ENCODE measurements around the gene PLEKHH1.

The PLEKHH1 gene

DNA sequence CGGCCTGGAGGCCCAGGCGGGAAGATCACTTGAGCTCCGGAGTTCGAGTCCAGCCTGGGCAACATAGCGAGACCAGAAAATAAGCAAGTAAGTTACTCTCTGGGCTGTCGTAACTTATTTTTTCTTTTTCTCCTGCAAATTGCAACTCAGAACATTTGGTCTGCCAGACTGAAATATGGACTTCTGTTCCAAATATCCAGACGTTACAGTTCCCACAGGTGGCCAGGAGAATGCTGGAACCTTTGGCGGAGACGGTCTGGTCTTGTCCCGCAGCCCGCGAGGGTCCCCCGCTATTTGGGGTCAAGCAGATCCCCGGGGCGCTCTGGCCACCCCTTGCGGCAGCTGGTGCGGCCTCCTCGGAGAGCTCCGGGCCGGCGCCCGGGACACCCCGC is 488 bp upstream of the PLEKHH1 start (continued):
- TF ChIP-seq, protein P1, sequence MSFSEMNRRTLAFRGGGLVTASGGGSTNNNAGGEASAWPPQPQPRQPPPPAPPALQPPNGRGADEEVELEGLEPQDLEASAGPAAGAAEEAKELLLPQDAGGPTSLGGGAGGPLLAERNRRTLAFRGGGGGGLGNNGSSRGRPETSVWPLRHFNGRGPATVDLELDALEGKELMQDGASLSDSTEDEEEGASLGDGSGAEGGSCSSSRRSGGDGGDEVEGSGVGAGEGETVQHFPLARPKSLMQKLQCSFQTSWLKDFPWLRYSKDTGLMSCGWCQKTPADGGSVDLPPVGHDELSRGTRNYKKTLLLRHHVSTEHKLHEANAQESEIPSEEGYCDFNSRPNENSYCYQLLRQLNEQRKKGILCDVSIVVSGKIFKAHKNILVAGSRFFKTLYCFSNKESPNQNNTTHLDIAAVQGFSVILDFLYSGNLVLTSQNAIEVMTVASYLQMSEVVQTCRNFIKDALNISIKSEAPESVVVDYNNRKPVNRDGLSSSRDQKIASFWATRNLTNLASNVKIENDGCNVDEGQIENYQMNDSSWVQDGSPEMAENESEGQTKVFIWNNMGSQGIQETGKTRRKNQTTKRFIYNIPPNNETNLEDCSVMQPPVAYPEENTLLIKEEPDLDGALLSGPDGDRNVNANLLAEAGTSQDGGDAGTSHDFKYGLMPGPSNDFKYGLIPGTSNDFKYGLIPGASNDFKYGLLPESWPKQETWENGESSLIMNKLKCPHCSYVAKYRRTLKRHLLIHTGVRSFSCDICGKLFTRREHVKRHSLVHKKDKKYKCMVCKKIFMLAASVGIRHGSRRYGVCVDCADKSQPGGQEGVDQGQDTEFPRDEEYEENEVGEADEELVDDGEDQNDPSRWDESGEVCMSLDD (tag by site-specific recombination; IDR thresholded peaks at IDR 0.05) = peak; percentile 56; the same call in 1 of the 2 replicates
- no peak for TF ChIP-seq KLF9 (tag by site-specific recombination; IDR thresholded peaks at IDR 0.05; ENCODE audit: low read depth)
- TF ChIP-seq, protein P2, sequence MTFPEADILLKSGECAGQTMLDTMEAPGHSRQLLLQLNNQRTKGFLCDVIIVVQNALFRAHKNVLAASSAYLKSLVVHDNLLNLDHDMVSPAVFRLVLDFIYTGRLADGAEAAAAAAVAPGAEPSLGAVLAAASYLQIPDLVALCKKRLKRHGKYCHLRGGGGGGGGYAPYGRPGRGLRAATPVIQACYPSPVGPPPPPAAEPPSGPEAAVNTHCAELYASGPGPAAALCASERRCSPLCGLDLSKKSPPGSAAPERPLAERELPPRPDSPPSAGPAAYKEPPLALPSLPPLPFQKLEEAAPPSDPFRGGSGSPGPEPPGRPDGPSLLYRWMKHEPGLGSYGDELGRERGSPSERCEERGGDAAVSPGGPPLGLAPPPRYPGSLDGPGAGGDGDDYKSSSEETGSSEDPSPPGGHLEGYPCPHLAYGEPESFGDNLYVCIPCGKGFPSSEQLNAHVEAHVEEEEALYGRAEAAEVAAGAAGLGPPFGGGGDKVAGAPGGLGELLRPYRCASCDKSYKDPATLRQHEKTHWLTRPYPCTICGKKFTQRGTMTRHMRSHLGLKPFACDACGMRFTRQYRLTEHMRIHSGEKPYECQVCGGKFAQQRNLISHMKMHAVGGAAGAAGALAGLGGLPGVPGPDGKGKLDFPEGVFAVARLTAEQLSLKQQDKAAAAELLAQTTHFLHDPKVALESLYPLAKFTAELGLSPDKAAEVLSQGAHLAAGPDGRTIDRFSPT (tag by site-specific recombination; IDR thresholded peaks at IDR 0.05) = no peak
- TF ChIP-seq, protein P3, sequence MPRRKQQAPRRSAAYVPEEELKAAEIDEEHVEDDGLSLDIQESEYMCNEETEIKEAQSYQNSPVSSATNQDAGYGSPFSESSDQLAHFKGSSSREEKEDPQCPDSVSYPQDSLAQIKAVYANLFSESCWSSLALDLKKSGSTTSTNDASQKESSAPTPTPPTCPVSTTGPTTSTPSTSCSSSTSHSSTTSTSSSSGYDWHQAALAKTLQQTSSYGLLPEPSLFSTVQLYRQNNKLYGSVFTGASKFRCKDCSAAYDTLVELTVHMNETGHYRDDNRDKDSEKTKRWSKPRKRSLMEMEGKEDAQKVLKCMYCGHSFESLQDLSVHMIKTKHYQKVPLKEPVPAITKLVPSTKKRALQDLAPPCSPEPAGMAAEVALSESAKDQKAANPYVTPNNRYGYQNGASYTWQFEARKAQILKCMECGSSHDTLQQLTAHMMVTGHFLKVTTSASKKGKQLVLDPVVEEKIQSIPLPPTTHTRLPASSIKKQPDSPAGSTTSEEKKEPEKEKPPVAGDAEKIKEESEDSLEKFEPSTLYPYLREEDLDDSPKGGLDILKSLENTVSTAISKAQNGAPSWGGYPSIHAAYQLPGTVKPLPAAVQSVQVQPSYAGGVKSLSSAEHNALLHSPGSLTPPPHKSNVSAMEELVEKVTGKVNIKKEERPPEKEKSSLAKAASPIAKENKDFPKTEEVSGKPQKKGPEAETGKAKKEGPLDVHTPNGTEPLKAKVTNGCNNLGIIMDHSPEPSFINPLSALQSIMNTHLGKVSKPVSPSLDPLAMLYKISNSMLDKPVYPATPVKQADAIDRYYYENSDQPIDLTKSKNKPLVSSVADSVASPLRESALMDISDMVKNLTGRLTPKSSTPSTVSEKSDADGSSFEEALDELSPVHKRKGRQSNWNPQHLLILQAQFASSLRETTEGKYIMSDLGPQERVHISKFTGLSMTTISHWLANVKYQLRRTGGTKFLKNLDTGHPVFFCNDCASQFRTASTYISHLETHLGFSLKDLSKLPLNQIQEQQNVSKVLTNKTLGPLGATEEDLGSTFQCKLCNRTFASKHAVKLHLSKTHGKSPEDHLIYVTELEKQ (tag by site-specific recombination; IDR thresholded peaks at IDR 0.05; ENCODE audit: borderline replicate concordance) = no peak
- TF ChIP-seq GLIS1 (tag by site-specific recombination; IDR thresholded peaks at IDR 0.05) = peak; percentile 72
- TF ChIP-seq, protein P4, sequence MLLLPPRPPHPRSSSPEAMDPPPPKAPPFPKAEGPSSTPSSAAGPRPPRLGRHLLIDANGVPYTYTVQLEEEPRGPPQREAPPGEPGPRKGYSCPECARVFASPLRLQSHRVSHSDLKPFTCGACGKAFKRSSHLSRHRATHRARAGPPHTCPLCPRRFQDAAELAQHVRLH (tag by site-specific recombination; IDR thresholded peaks at IDR 0.05) = no peak
- TF ChIP-seq SCRT2 (tag by site-specific recombination; IDR thresholded peaks at IDR 0.05) = peak; percentile 92
- peak; percentile 51; the same call in 1 of the 2 replicates for TF ChIP-seq ZNF76 (tag by site-specific recombination; IDR thresholded peaks at IDR 0.05; ENCODE audit: borderline replicate concordance, low read depth)
- TF ChIP-seq ZNF211 (tag by site-specific recombination; IDR thresholded peaks at IDR 0.05; ENCODE audit: low read depth) = no peak

DNA sequence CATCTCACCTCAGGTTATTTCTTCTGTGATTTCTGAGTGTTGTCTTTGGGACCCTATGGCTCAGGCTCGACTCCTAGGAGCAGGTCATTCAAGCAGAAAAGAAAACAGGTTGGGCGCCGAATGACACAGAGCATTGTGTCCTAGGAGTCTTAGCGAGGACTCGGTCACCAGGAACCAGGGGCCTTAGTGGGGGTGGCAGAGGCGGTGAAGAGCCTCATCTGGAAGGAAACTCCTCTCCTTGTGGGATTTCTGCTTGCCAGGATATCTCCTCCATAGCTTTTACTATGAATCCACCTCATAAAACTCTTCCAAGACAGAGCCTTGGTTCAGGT is 630 bp downstream of the PLEKHH1 start:
- H3K27ac ChIP-seq (ENCODE audit: extremely low read depth, low read depth, low read length) = peak overlapping the region; percentile 94
- POLR2A ChIA-PET = interaction anchor here (0.9 to 2.7 kb wide), 8 partner anchors 9 to 171 kb away, joined by 3 to 13 read pairs (median 3); partner anchors contain the start of genes PIGH and RDH11
- peak overlapping the region; percentile 71 for H3K4me3 ChIP-seq (ENCODE audit: low read depth, low read length)
- CTCF ChIA-PET = interaction anchor here (0.9 to 2.5 kb wide), 3 partner anchors 37 to 107 kb away, joined by 3 to 11 read pairs (median 3); no protein-coding TSS in a partner anchor
- H3K9me3 ChIP-seq (ENCODE audit: control insufficient read depth, insufficient read depth, low read depth, low read length) = no peaks in the 10 kb centered on the region
- no peaks in the 10 kb centered on the region for H3K4me1 ChIP-seq (ENCODE audit: control insufficient read depth, insufficient read depth, low read length)
- H3K36me3 ChIP-seq (ENCODE audit: control insufficient read depth in 2 of 2, insufficient read depth in 1 of 2, low read length in 2 of 2) = no peaks in the 10 kb centered on the region
- TF ChIP-seq ZNF202 (tag by site-specific recombination; IDR thresholded peaks at IDR 0.05; ENCODE audit: borderline replicate concordance) (no peak), ZNF561 (tag by site-specific recombination; IDR thresholded peaks at IDR 0.05; ENCODE audit: borderline replicate concordance) (no peak), ZNF416 (tag by site-specific recombination; IDR thresholded peaks at IDR 0.05) (no peak), SCRT2 (tag by site-specific recombination; IDR thresholded peaks at IDR 0.05) (0 out of 2 replicates have a peak, but pooled peaks have one; percentile 8), ZNF510 (tag by site-specific recombination; IDR thresholded peaks at IDR 0.05; ENCODE audit: insufficient replicate concordance) (no peak), ZNF140 (tag by site-specific recombination; IDR thresholded peaks at IDR 0.05) (no peak), ZNF214 (tag by site-specific recombination; IDR thresholded peaks at IDR 0.05; ENCODE audit: borderline replicate concordance) (no peak), ZNF10 (tag by site-specific recombination; IDR thresholded peaks at IDR 0.05) (no peak), ZFHX2 (tag by site-specific recombination; conservative IDR thresholded peaks at IDR 0.05) (peak; percentile 58)
- TF ChIP-seq, protein P2 (tag by site-specific recombination; IDR thresholded peaks at IDR 0.05) = no peak
- TF ChIP-seq, protein P5, sequence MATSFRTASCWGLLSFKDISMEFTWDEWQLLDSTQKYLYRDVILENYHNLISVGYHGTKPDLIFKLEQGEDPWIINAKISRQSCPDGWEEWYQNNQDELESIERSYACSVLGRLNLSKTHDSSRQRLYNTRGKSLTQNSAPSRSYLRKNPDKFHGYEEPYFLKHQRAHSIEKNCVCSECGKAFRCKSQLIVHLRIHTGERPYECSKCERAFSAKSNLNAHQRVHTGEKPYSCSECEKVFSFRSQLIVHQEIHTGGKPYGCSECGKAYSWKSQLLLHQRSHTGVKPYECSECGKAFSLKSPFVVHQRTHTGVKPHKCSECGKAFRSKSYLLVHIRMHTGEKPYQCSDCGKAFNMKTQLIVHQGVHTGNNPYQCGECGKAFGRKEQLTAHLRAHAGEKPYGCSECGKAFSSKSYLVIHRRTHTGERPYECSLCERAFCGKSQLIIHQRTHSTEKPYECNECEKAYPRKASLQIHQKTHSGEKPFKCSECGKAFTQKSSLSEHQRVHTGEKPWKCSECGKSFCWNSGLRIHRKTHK (tag by site-specific recombination; IDR thresholded peaks at IDR 0.05) = no peak
- TF ChIP-seq, protein P6, sequence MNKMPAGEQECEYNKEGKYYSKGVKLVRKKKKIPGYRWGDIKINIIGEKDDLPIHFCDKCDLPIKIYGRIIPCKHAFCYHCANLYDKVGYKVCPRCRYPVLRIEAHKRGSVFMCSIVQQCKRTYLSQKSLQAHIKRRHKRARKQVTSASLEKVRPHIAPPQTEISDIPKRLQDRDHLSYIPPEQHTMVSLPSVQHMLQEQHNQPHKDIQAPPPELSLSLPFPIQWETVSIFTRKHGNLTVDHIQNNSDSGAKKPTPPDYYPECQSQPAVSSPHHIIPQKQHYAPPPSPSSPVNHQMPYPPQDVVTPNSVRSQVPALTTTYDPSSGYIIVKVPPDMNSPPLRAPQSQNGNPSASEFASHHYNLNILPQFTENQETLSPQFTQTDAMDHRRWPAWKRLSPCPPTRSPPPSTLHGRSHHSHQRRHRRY (tag by site-specific recombination; IDR thresholded peaks at IDR 0.05) = no peak
